Measurements from ENCODE around the gene LIPA. TPM values are rescaled to one million over a fixed set of nuclear protein-coding genes. Genes with fewer than 3 reads are reported as not detected.

The LIPA gene
- total and polyA plus RNA-seq, 2 of the 4 experiments (the other 2 are of a cell fraction), result 23.1 to 31.9 TPM

GRCh38 chr10:89221919-89222318 lies 29.7 kb downstream of the LIPA start:
- H3K4me1 ChIP-seq (ENCODE audit: control insufficient read depth, insufficient read depth, low read length), result no peaks in the 10 kb centered on the region
- dilution Hi-C loops (cut with HindIII; ENCODE audit: low sequenced_read_pairs, unreplicated experiment), result loop anchor here (25.0 kb wide), 1 partner anchor 210 kb away; no protein-coding TSS in a partner anchor
- no peaks in the 10 kb centered on the region for H3K79me1 ChIP-seq (ENCODE audit: low read depth in 1 of 2, low read length in 2 of 2)
- no peak overlapping the region for H3K18ac ChIP-seq (ENCODE audit: low read depth, low read length)
- in situ Hi-C loops (cut with MboI; ENCODE audit: low sequenced_read_pairs), result loop anchor here (10.0 kb wide), 1 partner anchor 387 kb away; no protein-coding TSS in a partner anchor
- H4K5ac ChIP-seq (ENCODE audit: low read depth, low read length), result no peak overlapping the region
- H3K56ac ChIP-seq (ENCODE audit: extremely low read depth, insufficient read depth, low read length), result no peak overlapping the region
- H2BK5ac ChIP-seq (ENCODE audit: low read depth, low read length, poor library complexity, severe bottlenecking), result no peak overlapping the region
- no peaks in the 10 kb centered on the region for H3K9me3 ChIP-seq (ENCODE audit: control insufficient read depth, insufficient read depth, low read length)
- no peak overlapping the region for H2BK20ac ChIP-seq (ENCODE audit: low read depth, low read length)
- no peak overlapping the region for H2BK120ac ChIP-seq (ENCODE audit: low read depth, low read length)
- H3K36me3 ChIP-seq (ENCODE audit: control insufficient read depth, insufficient read depth, low read length), result no peaks in the 10 kb centered on the region
- H4K20me1 ChIP-seq (ENCODE audit: insufficient read depth, low read length), result no peaks in the 10 kb centered on the region
- TF ChIP-seq USF2 (IDR thresholded peaks at IDR 0.05; ENCODE audit: low read depth, low read length), result no peak
- TF ChIP-seq RAD21 (IDR thresholded peaks at IDR 0.05; ENCODE audit: low read length), result no peak
- no peak for TF ChIP-seq CEBPB (IDR thresholded peaks at IDR 0.05; ENCODE audit: low read depth, low read length)
- no peak for TF ChIP-seq RFX5 (IDR thresholded peaks at IDR 0.05; ENCODE audit: low read depth, low read length)
- no peak for TF ChIP-seq SMC3 (IDR thresholded peaks at IDR 0.05; ENCODE audit: low read depth, low read length)
- TF ChIP-seq POLR2A (IDR thresholded peaks at IDR 0.05; ENCODE audit: low read depth, low read length), result no peak
- no peak for TF ChIP-seq MAFK (IDR thresholded peaks at IDR 0.05; ENCODE audit: low read depth, low read length)
- no peak for TF ChIP-seq CHD1 (IDR thresholded peaks at IDR 0.05; ENCODE audit: low read depth, low read length)
- TF ChIP-seq BHLHE40 (IDR thresholded peaks at IDR 0.05; ENCODE audit: low read depth, low read length), result no peak
- TF ChIP-seq NFE2L2 (IDR thresholded peaks at IDR 0.05; ENCODE audit: low read depth, low read length), result no peak
- TF ChIP-seq CTCF (conservative IDR thresholded peaks at IDR 0.05; ENCODE audit: low read depth, low read length), result no peak
- TF ChIP-seq RCOR1 (IDR thresholded peaks at IDR 0.05; ENCODE audit: insufficient replicate concordance, low read length), result no peak
- TF ChIP-seq MXI1 (IDR thresholded peaks at IDR 0.05; ENCODE audit: borderline replicate concordance, low read depth, low read length), result no peak
- TF ChIP-seq FOS (IDR thresholded peaks at IDR 0.05; ENCODE audit: low read depth, low read length), result no peak
- TF ChIP-seq ELK1 (IDR thresholded peaks at IDR 0.05; ENCODE audit: borderline replicate concordance, low read depth, low read length), result no peak
- TF ChIP-seq MAZ (IDR thresholded peaks at IDR 0.05; ENCODE audit: borderline replicate concordance, low read depth, low read length), result no peak
- H3K23ac ChIP-seq (ENCODE audit: low read depth, low read length), result no peak overlapping the region
- ChIA-PET POLR2A (ENCODE audit: unreplicated experiment) (no interaction called here), CTCF (interaction anchor here (0.6 kb wide), 1 partner anchor 221 kb away, joined by 3 read pairs; no protein-coding TSS in a partner anchor)
- no peaks in the 10 kb centered on the region for H3K9me1 ChIP-seq (ENCODE audit: insufficient read depth, low read length)
- no peak overlapping the region for H2AFZ ChIP-seq (replicated peaks; ENCODE audit: low read length, poor library complexity)
- H3K27ac ChIP-seq (ENCODE audit: insufficient read depth, low read length), result no peak overlapping the region
- H3K27me3 ChIP-seq (ENCODE audit: control insufficient read depth, insufficient read depth, low read length), result no peaks in the 10 kb centered on the region
- no peak overlapping the region for H3K4ac ChIP-seq (ENCODE audit: low read depth, low read length)
- H2BK15ac ChIP-seq (ENCODE audit: low read depth, low read length), result no peak overlapping the region
- no peak overlapping the region for H2AK5ac ChIP-seq (ENCODE audit: low read depth, low read length)
- no peak overlapping the region for H3K14ac ChIP-seq (replicated peaks; ENCODE audit: low read depth, low read length)
- no peak overlapping the region for H3K9ac ChIP-seq (ENCODE audit: low read depth, low read length)
- no TSS peak for BruUV-seq (replicated peaks)
- no peak overlapping the region for H4K91ac ChIP-seq (ENCODE audit: insufficient read depth, low read depth, low read length)
- H3K4me3 ChIP-seq (ENCODE audit: insufficient read depth, low read depth, low read length), result no peak overlapping the region
- ATAC-seq (ENCODE audit: low read depth) (no peak), DNase-seq (no peak)
- H3K4me2 ChIP-seq (ENCODE audit: low read depth, low read length), result no peak overlapping the region
- H4K8ac ChIP-seq (ENCODE audit: low read depth in 2 of 2, low read length in 2 of 2), result no peak overlapping the region
- WGBS, 2 experiments (ENCODE audit: extremely low coverage in 2 of 2, insufficient read length in 1 of 2), result no CpG with 5 or more reads among the region's 2 CpGs
- H2AK9ac ChIP-seq (replicated peaks; ENCODE audit: low read depth, low read length, poor library complexity), result no peak overlapping the region
- intact Hi-C loops (cut with micrococcal nuclease), result no loop called here

All from IMR-90 (cell line).